ENCODE measurements around the gene FLNA. TPM values are rescaled to one million over a fixed set of nuclear protein-coding genes. Genes with fewer than 3 reads are reported as not detected.

The FLNA gene
- total and polyA plus RNA-seq, 9 of the 15 experiments (the other 6 are each of a cell fraction or from before 2014, with no cell fraction given), result 6.2 to 735 (median 135) TPM

DNA sequence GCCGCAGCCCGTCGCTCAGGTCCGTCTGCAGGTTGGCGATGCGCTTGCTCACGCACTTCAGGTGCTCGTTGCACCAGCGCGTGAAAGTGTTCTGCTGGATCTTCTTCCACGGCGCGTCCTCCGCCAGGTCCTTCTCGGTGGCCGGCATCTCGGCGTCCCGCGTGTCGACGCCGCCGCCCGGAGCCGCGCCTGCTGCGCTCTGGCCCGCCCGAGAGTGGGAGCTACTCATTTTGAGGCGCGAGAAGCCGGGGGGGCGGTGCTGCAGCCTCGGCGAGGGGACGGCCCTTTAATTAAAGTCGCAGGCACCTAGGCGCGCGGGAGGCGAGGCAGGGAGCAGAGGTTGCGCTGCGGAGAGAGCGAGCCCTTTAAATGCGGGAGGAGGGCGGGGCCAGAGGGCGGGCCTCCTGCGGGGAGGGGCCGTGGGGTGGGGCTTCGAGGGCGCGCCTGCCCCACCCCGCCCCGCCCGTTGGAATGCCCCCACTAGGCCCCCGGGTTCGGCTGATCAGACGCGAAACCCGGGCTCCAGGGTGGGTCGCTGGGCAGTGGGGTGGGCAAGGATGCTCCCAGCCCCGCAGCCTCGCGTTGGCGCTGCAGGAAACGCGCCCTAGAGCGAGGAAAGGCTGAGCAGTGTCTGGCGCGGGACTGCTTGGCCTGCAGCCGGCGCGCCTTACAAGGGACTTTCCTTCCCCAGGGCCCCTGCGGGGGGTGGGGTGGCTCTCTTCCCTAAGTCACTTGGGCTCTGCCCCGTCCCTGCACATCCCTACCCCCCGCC is 3.2 kb downstream of the FLNA start (continued):
- TF ChIP-seq TBL1XR1 (IDR thresholded peaks at IDR 0.05; ENCODE audit: low read length in 2 of 2) (no peak), HNRNPK (IDR thresholded peaks at IDR 0.05; ENCODE audit: low read depth, low read length, poor library complexity, severe bottlenecking) (no peak), MEF2A (IDR thresholded peaks at IDR 0.05; ENCODE audit: control insufficient read depth, low read depth, low read length) (no peak), WHSC1 (IDR thresholded peaks at IDR 0.05; ENCODE audit: low read length) (no peak), NR4A1 (CRISPR knock-in tag; IDR thresholded peaks at IDR 0.05) (no peak), NR4A1 (tag; IDR thresholded peaks at IDR 0.05) (no peak), ZNF778 (CRISPR knock-in tag; IDR thresholded peaks at IDR 0.05) (no peak), MAFK (IDR thresholded peaks at IDR 0.05; ENCODE audit: low read length) (no peak), KDM5B (IDR thresholded peaks at IDR 0.05; ENCODE audit: insufficient replicate concordance, low read depth, low read length) (peak; percentile 100), ZEB2 (IDR thresholded peaks at IDR 0.05) (peak; percentile 66; the same call in 1 of the 2 replicates), SOX6 (IDR thresholded peaks at IDR 0.05) (peak; percentile 46), HCFC1 (IDR thresholded peaks at IDR 0.05; ENCODE audit: low read depth, low read length) (peak; percentile 40; the same call in 1 of the 2 replicates), RAD21 (CRISPR knock-in tag; conservative IDR thresholded peaks at IDR 0.05 in 1 of 2, IDR thresholded peaks at IDR 0.05 in 1 of 2) (no peak), SREBF1 (IDR thresholded peaks at IDR 0.05; ENCODE audit: borderline replicate concordance, low read depth, low read length) (no peak), CREBBP (IDR thresholded peaks at IDR 0.05; ENCODE audit: low read depth, low read length) (no peak), FOXJ3 (CRISPR knock-in tag; IDR thresholded peaks at IDR 0.05) (no peak), SRF (CRISPR knock-in tag; IDR thresholded peaks at IDR 0.05) (no peak), ZNF347 (CRISPR knock-in tag; IDR thresholded peaks at IDR 0.05; ENCODE audit: low read depth) (no peak), ZBTB1 (CRISPR knock-in tag; IDR thresholded peaks at IDR 0.05; ENCODE audit: borderline replicate concordance, low read depth) (no peak; the same call in 1 of the 2 replicates), RNF2 (IDR thresholded peaks at IDR 0.05) (peak; percentile 64; the same call in 1 of the 2 replicates), KDM4B (IDR thresholded peaks at IDR 0.05; ENCODE audit: borderline replicate concordance in 2 of 2, low read depth in 1 of 2) (no peak), E2F3 (CRISPR knock-in tag; IDR thresholded peaks at IDR 0.05) (0 out of 2 replicates have a peak, but pooled peaks have one; percentile 47)
- TF ChIP-seq, protein P1, sequence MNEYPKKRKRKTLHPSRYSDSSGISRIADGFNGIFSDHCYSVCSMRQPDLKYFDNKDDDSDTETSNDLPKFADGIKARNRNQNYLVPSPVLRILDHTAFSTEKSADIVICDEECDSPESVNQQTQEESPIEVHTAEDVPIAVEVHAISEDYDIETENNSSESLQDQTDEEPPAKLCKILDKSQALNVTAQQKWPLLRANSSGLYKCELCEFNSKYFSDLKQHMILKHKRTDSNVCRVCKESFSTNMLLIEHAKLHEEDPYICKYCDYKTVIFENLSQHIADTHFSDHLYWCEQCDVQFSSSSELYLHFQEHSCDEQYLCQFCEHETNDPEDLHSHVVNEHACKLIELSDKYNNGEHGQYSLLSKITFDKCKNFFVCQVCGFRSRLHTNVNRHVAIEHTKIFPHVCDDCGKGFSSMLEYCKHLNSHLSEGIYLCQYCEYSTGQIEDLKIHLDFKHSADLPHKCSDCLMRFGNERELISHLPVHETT (CRISPR knock-in tag; conservative IDR thresholded peaks at IDR 0.05 in 1 of 2, IDR thresholded peaks at IDR 0.05 in 1 of 2), result no peak
- TF ChIP-seq, protein P2, sequence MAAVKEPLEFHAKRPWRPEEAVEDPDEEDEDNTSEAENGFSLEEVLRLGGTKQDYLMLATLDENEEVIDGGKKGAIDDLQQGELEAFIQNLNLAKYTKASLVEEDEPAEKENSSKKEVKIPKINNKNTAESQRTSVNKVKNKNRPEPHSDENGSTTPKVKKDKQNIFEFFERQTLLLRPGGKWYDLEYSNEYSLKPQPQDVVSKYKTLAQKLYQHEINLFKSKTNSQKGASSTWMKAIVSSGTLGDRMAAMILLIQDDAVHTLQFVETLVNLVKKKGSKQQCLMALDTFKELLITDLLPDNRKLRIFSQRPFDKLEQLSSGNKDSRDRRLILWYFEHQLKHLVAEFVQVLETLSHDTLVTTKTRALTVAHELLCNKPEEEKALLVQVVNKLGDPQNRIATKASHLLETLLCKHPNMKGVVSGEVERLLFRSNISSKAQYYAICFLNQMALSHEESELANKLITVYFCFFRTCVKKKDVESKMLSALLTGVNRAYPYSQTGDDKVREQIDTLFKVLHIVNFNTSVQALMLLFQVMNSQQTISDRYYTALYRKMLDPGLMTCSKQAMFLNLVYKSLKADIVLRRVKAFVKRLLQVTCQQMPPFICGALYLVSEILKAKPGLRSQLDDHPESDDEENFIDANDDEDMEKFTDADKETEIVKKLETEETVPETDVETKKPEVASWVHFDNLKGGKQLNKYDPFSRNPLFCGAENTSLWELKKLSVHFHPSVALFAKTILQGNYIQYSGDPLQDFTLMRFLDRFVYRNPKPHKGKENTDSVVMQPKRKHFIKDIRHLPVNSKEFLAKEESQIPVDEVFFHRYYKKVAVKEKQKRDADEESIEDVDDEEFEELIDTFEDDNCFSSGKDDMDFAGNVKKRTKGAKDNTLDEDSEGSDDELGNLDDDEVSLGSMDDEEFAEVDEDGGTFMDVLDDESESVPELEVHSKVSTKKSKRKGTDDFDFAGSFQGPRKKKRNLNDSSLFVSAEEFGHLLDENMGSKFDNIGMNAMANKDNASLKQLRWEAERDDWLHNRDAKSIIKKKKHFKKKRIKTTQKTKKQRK (IDR thresholded peaks at IDR 0.05; ENCODE audit: borderline replicate concordance, low read depth, low read length), result no peak
